ENCODE data around the gene CISD3. TPM values are rescaled to one million over a fixed set of nuclear protein-coding genes. Genes with fewer than 3 reads are reported as not detected.

Gene CISD3
- total and polyA plus RNA-seq, 2 experiments from 2014 or later = 0.94 to 8.9 TPM

DNA sequence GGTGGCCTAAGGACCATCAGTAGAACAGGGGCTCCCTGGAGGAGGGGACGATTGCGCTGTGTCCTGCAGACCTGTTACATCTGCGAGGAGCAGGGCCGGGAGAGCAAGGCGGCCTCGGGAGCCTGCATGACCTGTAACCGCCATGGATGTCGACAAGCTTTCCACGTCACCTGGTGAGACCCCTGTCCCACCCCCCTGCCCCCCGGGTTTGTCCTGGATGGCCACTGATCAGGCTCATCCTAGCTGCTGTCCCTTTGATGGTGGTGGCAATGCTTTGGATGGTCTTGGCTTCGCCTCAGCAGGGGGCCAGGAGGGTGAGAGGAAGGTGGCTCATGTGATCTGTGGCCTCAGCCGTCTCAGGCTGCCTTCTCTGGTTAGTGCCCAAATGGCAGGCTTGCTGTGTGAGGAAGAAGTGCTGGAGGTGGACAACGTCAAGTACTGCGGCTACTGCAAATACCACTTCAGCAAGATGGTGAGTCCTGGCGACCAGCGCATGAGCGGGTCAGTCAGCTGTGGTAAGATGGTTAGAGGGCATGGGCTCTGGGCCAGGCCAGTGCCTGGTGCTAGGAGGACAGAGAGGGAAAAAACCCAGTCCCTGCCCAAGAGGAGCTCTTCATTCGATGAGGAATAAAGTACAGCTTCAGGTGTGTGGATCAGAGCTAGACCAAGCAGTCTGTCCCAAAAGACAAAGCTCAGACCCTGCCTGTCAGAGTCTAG lies 20.9 kb upstream of the CISD3 start:
- no peak overlapping the region for H2AFZ ChIP-seq
- H3K4me1 ChIP-seq (ENCODE audit: insufficient read depth) = peaks cover 39% of the 10 kb centered on the region
- H3K27me3 Mint-ChIP-seq (ENCODE audit: insufficient read depth, low read depth, poor library complexity) = peaks cover 54% of the 10 kb centered on the region
- peaks cover 69% of the 10 kb centered on the region for H3K4me1 Mint-ChIP-seq
- no peaks in the 10 kb centered on the region for H3K9me2 ChIP-seq (ENCODE audit: insufficient read depth)
- TF ChIP-seq, protein P1, sequence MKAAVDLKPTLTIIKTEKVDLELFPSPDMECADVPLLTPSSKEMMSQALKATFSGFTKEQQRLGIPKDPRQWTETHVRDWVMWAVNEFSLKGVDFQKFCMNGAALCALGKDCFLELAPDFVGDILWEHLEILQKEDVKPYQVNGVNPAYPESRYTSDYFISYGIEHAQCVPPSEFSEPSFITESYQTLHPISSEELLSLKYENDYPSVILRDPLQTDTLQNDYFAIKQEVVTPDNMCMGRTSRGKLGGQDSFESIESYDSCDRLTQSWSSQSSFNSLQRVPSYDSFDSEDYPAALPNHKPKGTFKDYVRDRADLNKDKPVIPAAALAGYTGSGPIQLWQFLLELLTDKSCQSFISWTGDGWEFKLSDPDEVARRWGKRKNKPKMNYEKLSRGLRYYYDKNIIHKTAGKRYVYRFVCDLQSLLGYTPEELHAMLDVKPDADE (IDR thresholded peaks at IDR 0.05) = no peak
- TF ChIP-seq, protein P2, sequence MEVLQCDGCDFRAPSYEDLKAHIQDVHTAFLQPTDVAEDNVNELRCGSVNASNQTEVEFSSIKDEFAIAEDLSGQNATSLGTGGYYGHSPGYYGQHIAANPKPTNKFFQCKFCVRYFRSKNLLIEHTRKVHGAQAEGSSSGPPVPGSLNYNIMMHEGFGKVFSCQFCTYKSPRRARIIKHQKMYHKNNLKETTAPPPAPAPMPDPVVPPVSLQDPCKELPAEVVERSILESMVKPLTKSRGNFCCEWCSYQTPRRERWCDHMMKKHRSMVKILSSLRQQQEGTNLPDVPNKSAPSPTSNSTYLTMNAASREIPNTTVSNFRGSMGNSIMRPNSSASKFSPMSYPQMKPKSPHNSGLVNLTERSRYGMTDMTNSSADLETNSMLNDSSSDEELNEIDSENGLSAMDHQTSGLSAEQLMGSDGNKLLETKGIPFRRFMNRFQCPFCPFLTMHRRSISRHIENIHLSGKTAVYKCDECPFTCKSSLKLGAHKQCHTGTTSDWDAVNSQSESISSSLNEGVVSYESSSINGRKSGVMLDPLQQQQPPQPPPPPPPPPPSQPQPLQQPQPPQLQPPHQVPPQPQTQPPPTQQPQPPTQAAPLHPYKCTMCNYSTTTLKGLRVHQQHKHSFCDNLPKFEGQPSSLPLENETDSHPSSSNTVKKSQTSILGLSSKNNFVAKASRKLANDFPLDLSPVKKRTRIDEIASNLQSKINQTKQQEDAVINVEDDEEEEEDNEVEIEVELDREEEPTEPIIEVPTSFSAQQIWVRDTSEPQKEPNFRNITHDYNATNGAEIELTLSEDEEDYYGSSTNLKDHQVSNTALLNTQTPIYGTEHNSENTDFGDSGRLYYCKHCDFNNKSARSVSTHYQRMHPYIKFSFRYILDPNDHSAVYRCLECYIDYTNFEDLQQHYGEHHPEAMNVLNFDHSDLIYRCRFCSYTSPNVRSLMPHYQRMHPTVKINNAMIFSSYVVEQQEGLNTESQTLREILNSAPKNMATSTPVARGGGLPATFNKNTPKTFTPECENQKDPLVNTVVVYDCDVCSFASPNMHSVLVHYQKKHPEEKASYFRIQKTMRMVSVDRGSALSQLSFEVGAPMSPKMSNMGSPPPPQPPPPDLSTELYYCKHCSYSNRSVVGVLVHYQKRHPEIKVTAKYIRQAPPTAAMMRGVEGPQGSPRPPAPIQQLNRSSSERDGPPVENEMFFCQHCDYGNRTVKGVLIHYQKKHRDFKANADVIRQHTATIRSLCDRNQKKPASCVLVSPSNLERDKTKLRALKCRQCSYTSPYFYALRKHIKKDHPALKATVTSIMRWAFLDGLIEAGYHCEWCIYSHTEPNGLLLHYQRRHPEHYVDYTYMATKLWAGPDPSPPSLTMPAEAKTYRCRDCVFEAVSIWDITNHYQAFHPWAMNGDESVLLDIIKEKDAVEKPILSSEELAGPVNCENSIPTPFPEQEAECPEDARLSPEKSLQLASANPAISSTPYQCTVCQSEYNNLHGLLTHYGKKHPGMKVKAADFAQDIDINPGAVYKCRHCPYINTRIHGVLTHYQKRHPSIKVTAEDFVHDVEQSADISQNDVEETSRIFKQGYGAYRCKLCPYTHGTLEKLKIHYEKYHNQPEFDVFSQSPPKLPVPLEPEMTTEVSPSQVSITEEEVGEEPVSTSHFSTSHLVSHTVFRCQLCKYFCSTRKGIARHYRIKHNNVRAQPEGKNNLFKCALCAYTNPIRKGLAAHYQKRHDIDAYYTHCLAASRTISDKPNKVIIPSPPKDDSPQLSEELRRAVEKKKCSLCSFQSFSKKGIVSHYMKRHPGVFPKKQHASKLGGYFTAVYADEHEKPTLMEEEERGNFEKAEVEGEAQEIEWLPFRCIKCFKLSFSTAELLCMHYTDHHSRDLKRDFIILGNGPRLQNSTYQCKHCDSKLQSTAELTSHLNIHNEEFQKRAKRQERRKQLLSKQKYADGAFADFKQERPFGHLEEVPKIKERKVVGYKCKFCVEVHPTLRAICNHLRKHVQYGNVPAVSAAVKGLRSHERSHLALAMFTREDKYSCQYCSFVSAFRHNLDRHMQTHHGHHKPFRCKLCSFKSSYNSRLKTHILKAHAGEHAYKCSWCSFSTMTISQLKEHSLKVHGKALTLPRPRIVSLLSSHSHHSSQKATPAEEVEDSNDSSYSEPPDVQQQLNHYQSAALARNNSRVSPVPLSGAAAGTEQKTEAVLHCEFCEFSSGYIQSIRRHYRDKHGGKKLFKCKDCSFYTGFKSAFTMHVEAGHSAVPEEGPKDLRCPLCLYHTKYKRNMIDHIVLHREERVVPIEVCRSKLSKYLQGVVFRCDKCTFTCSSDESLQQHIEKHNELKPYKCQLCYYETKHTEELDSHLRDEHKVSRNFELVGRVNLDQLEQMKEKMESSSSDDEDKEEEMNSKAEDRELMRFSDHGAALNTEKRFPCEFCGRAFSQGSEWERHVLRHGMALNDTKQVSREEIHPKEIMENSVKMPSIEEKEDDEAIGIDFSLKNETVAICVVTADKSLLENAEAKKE (CRISPR knock-in tag; IDR thresholded peaks at IDR 0.05) = no peak
- TF ChIP-seq ZNF331 (CRISPR knock-in tag; IDR thresholded peaks at IDR 0.05; ENCODE audit: low read depth) (no peak), NANOG (IDR thresholded peaks at IDR 0.05; ENCODE audit: borderline replicate concordance) (no peak), STAT1 (IDR thresholded peaks at IDR 0.05; ENCODE audit: unreplicated experiment) (no peak), ZNF114 (CRISPR knock-in tag; IDR thresholded peaks at IDR 0.05) (no peak), CREB1 (CRISPR knock-in tag; IDR thresholded peaks at IDR 0.05; ENCODE audit: low read depth) (no peak), EZH2phosphoT487 (IDR thresholded peaks at IDR 0.05; ENCODE audit: unreplicated experiment) (no peak), JUNB (IDR thresholded peaks at IDR 0.05; ENCODE audit: unreplicated experiment) (no peak), POLR2AphosphoS5 (IDR thresholded peaks at IDR 0.05; ENCODE audit: low read depth) (no peak), EZH2 (IDR thresholded peaks at IDR 0.05; ENCODE audit: low read depth, unreplicated experiment) (no peak)
- TF ChIP-seq, protein P3, sequence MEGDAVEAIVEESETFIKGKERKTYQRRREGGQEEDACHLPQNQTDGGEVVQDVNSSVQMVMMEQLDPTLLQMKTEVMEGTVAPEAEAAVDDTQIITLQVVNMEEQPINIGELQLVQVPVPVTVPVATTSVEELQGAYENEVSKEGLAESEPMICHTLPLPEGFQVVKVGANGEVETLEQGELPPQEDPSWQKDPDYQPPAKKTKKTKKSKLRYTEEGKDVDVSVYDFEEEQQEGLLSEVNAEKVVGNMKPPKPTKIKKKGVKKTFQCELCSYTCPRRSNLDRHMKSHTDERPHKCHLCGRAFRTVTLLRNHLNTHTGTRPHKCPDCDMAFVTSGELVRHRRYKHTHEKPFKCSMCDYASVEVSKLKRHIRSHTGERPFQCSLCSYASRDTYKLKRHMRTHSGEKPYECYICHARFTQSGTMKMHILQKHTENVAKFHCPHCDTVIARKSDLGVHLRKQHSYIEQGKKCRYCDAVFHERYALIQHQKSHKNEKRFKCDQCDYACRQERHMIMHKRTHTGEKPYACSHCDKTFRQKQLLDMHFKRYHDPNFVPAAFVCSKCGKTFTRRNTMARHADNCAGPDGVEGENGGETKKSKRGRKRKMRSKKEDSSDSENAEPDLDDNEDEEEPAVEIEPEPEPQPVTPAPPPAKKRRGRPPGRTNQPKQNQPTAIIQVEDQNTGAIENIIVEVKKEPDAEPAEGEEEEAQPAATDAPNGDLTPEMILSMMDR (conservative IDR thresholded peaks at IDR 0.05; ENCODE audit: low read depth in 2 of 2) = no peak
- TF ChIP-seq, protein P4, sequence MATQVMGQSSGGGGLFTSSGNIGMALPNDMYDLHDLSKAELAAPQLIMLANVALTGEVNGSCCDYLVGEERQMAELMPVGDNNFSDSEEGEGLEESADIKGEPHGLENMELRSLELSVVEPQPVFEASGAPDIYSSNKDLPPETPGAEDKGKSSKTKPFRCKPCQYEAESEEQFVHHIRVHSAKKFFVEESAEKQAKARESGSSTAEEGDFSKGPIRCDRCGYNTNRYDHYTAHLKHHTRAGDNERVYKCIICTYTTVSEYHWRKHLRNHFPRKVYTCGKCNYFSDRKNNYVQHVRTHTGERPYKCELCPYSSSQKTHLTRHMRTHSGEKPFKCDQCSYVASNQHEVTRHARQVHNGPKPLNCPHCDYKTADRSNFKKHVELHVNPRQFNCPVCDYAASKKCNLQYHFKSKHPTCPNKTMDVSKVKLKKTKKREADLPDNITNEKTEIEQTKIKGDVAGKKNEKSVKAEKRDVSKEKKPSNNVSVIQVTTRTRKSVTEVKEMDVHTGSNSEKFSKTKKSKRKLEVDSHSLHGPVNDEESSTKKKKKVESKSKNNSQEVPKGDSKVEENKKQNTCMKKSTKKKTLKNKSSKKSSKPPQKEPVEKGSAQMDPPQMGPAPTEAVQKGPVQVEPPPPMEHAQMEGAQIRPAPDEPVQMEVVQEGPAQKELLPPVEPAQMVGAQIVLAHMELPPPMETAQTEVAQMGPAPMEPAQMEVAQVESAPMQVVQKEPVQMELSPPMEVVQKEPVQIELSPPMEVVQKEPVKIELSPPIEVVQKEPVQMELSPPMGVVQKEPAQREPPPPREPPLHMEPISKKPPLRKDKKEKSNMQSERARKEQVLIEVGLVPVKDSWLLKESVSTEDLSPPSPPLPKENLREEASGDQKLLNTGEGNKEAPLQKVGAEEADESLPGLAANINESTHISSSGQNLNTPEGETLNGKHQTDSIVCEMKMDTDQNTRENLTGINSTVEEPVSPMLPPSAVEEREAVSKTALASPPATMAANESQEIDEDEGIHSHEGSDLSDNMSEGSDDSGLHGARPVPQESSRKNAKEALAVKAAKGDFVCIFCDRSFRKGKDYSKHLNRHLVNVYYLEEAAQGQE (IDR thresholded peaks at IDR 0.05; ENCODE audit: unreplicated experiment) = no peak
- peaks cover 57% of the 10 kb centered on the region for H3K27me3 ChIP-seq (ENCODE audit: insufficient read depth)
- H3K36me3 Mint-ChIP-seq (ENCODE audit: low read depth) = peaks cover 14% of the 10 kb centered on the region
- H3K27ac ChIP-seq (ENCODE audit: low read depth) = no peak overlapping the region
- no peak overlapping the region for H3K4me3 ChIP-seq
- no peaks in the 10 kb centered on the region for H3K36me3 ChIP-seq (ENCODE audit: insufficient read depth)
- DNase-seq (ENCODE audit: low spot score) (no peak), ATAC-seq (no peak)
- H3F3A ChIP-seq (replicated peaks; ENCODE audit: low read depth) = peaks cover 26% of the 10 kb centered on the region
- H3K4me3 Mint-ChIP-seq = no peak overlapping the region
- H3K9me3 Mint-ChIP-seq = peaks cover 3% of the 10 kb centered on the region; the same call in 2 of the 3 replicates
- no peaks in the 10 kb centered on the region for H3K79me2 ChIP-seq (replicated peaks; ENCODE audit: insufficient read depth)
- no peak overlapping the region for H3K27ac Mint-ChIP-seq
- peaks cover 5% of the 10 kb centered on the region; the same call in 1 of the 2 replicates for H4K20me1 ChIP-seq (replicated peaks; ENCODE audit: insufficient read depth)
- no peak overlapping the region for H3K4me2 ChIP-seq
